DND-41 (cell line): ENCODE results near the gene C10orf105.

Source experiments
- ATAC-seq: fragments of 200-7000 bp; cut with Tn5 transposase; 3 replicates; pipeline ENCODE4 v1.9.1; 2021; ENCODE audit warnings: low read depth; ENCODE audit not compliant: insufficient read depth
- DNase-seq: peaks from one replicate; pipeline ENCODE4 v3.0.0-alpha.2; 2020
- H2AFZ ChIP-seq: 2 replicates; pipeline ENCODE4 v1.6.0; 2012; ENCODE audit warnings: low read depth, low read length
- H3K27ac ChIP-seq: 2 replicates; pipeline ENCODE4 v1.5.1; 2012; ENCODE audit warnings: low read length, inconsistent platforms
- H3K27me3 ChIP-seq: fragments of 200-600 bp; sonication (generic); 2 replicates; pipeline ENCODE4 v1.6.0; 2012; ENCODE audit warnings: low read length, mild to moderate bottlenecking, inconsistent platforms; ENCODE audit not compliant: insufficient read depth, poor library complexity
- H3K36me3 ChIP-seq: 2 replicates; pipeline ENCODE4 v1.5.1; 2012; ENCODE audit warnings: low read length, inconsistent platforms; ENCODE audit not compliant: insufficient read depth
- H3K4me1 ChIP-seq: 2 replicates; pipeline ENCODE4 v1.5.1; 2012; ENCODE audit warnings: mild to moderate bottlenecking, low read length; ENCODE audit not compliant: insufficient read depth
- H3K4me2 ChIP-seq: 2 replicates; pipeline ENCODE4 v1.6.0; 2012; ENCODE audit warnings: mild to moderate bottlenecking, moderate library complexity, low read length, inconsistent platforms; ENCODE audit not compliant: insufficient read depth
- H3K4me3 ChIP-seq, 2 experiments: fragments of 200-600 bp in 1 of 2; shearing (Covaris generic) in 1 of 2; 2 replicates each; pipeline ENCODE4 v1.5.1; 2012 to 2016; ENCODE audit warnings: inconsistent platforms in 2 of 2, low read length in 2 of 2, mild to moderate bottlenecking in 2 of 2, low read depth in 1 of 2, moderate library complexity in 1 of 2
- H3K79me2 ChIP-seq: 2 replicates; pipeline ENCODE4 v1.6.0; 2012; ENCODE audit warnings: low read length, inconsistent platforms; ENCODE audit not compliant: insufficient read depth
- H3K9ac ChIP-seq: 2 replicates; pipeline ENCODE4 v1.6.0; 2012; ENCODE audit warnings: low read depth, mild to moderate bottlenecking, inconsistent platforms, low read length, moderate library complexity
- H3K9me3 ChIP-seq: 2 replicates; pipeline ENCODE4 v1.5.1; 2012; ENCODE audit warnings: low read length, moderate library complexity, mild to moderate bottlenecking, inconsistent platforms; ENCODE audit not compliant: insufficient read depth, severe bottlenecking
- H4K20me1 ChIP-seq: 2 replicates; pipeline ENCODE4 v1.6.0; 2012; ENCODE audit warnings: low read length; ENCODE audit not compliant: insufficient read depth
- EZH2 ChIP-seq: IDR thresholded peaks from 3 replicates; pipeline ENCODE4 v1.6.1; 2012; ENCODE audit warnings: borderline replicate concordance, low read depth, mild to moderate bottlenecking, moderate library complexity, low read length, inconsistent platforms; ENCODE audit not compliant: severe bottlenecking
- TF ChIP-seq, protein P1 (sequence below): IDR thresholded peaks from 2 replicates; pipeline ENCODE4 v1.5.1; 2012; ENCODE audit warnings: borderline replicate concordance, low read length, moderate library complexity, mild to moderate bottlenecking; ENCODE audit not compliant: poor library complexity, severe bottlenecking; ENCODE audit errors: extremely low read depth

Gene C10orf105

DNA sequence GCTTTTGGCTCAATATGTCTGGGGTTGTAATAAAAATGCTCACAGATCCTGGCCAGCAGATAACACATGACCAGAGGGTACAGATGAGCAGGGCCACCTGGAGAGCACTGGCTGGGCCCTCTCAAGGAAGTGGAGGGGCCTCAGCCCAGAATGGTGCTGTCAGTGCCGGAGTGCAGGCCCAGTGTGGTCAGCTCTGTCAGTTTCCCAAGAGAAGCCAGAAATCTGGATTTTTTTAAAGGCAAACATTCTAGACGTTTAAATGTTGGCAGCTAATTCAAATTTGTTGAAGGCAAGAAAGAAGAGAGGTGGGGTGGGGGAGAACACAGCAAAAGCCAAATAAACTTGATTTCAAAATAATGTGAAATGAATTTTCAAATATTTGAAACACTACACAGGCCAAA, 2.0 kb downstream of the C10orf105 start:
- no peak overlapping the region for H3K4me2 ChIP-seq
- TF ChIP-seq EZH2, result no peak
- TF ChIP-seq, protein P1, sequence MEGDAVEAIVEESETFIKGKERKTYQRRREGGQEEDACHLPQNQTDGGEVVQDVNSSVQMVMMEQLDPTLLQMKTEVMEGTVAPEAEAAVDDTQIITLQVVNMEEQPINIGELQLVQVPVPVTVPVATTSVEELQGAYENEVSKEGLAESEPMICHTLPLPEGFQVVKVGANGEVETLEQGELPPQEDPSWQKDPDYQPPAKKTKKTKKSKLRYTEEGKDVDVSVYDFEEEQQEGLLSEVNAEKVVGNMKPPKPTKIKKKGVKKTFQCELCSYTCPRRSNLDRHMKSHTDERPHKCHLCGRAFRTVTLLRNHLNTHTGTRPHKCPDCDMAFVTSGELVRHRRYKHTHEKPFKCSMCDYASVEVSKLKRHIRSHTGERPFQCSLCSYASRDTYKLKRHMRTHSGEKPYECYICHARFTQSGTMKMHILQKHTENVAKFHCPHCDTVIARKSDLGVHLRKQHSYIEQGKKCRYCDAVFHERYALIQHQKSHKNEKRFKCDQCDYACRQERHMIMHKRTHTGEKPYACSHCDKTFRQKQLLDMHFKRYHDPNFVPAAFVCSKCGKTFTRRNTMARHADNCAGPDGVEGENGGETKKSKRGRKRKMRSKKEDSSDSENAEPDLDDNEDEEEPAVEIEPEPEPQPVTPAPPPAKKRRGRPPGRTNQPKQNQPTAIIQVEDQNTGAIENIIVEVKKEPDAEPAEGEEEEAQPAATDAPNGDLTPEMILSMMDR, result no peak
- H4K20me1 ChIP-seq, result no peaks in the 10 kb centered on the region
- no peaks in the 10 kb centered on the region for H3K27me3 ChIP-seq
- H3K4me1 ChIP-seq, result peaks cover 22% of the 10 kb centered on the region
- no peak overlapping the region for H3K9ac ChIP-seq
- no peaks in the 10 kb centered on the region for H3K36me3 ChIP-seq
- DNase-seq (no peak), ATAC-seq (no peak)
- no peaks in the 10 kb centered on the region for H3K79me2 ChIP-seq
- H3K27ac ChIP-seq, result no peak overlapping the region
- H2AFZ ChIP-seq, result no peak overlapping the region
- H3K4me3 ChIP-seq, result no peak overlapping the region
- no peaks in the 10 kb centered on the region for H3K9me3 ChIP-seq

DNA sequence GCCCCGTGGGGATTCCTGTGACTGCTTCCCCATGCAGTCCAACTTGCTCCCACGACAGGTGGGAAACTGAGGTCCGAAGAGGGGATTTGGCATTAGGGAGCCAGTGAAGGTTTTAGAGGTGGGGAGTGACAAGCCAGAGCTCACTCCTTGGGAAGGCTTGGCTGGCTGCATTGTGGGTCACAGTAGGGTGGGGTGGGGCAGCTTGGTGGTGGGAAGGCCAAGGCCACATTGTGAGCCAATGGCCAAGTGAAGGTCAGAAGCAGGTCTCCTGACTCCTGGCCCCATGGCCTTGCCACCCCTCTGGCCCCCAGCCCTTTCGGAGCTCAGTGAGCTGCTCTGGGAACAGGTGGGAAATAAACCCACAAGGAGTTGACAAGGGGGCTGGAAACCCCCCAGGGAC, 2.5 kb downstream of the C10orf105 start:
- H3K4me2 ChIP-seq, result no peak overlapping the region

DNA sequence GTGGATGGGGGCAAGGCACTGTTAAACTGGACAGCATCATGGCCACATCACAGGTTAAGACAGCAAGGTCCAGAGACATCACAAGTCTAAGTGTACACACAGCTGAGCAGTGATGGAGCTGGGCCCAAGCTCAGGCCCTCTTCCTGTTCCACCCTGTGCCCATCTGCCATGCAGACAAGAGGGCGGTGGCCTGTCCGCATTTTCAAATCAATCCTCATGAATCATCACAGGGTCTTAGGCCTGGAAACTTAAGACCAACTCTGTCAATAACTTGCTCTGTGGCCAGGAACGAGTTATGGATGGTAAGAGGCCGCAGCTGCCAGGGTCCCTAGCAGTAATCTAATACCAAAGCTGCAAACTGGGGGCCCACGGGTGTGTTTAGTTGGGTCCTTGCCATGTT, 3.2 kb downstream of the C10orf105 start:
- no peaks in the 10 kb centered on the region for H3K36me3 ChIP-seq
- no peaks in the 10 kb centered on the region for H4K20me1 ChIP-seq
- H3K4me3 ChIP-seq, result no peak overlapping the region
- no peaks in the 10 kb centered on the region for H3K79me2 ChIP-seq
- no peak for TF ChIP-seq EZH2
- TF ChIP-seq, protein P1, result no peak
- H3K27me3 ChIP-seq, result no peaks in the 10 kb centered on the region
- no peak overlapping the region for H3K9ac ChIP-seq
- ATAC-seq, result no peak
- no peak overlapping the region for H2AFZ ChIP-seq
- H3K9me3 ChIP-seq, result no peaks in the 10 kb centered on the region
- H3K4me2 ChIP-seq, result no peak overlapping the region
- H3K4me1 ChIP-seq, result peaks cover 23% of the 10 kb centered on the region
- no peak overlapping the region for H3K27ac ChIP-seq
- DNase-seq, result no peak

More for the DNA sequence above, 2.5 kb downstream of the C10orf105 start:
- Histone ChIP-seq H3K79me2 (no peaks in the 10 kb centered on the region), H2AFZ (no peak overlapping the region), H3K4me3 (no peak overlapping the region), H3K9me3 (no peaks in the 10 kb centered on the region), H4K20me1 (no peaks in the 10 kb centered on the region), H3K27ac (no peak overlapping the region), H3K9ac (no peak overlapping the region), H3K27me3 (no peaks in the 10 kb centered on the region), H3K4me1 (peaks cover 23% of the 10 kb centered on the region), H3K36me3 (no peaks in the 10 kb centered on the region)
- DNase-seq (no peak), ATAC-seq (no peak)
- TF ChIP-seq, protein P1, result no peak
- TF ChIP-seq EZH2, result no peak

DNA sequence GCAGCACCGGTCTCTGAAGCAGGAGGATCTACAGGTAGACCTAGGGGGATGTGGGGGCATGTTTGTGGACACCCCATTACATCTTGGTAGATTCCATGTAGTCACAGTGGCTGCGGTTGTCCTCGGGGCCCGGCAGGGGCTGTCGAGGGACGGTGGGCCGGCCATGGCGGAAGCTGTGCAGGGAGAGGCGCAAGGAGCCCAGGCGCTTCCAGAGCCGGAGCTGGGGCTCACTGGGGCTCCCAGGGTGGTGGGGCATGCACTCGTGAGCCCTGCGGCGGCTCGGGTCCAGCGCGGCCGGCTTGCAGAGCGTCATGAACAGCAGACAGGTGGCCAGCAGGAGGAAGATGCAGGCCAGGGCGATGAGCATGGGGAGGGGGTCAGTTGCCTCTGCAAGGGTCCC, 3.7 kb downstream of the C10orf105 start:
- Histone ChIP-seq H3K36me3 (no peaks in the 10 kb centered on the region), H3K9ac (no peak overlapping the region), H3K27ac (no peak overlapping the region), H3K9me3 (no peaks in the 10 kb centered on the region), H3K4me3 (no peak overlapping the region), H3K79me2 (no peaks in the 10 kb centered on the region), H3K4me2 (no peak overlapping the region), H4K20me1 (no peaks in the 10 kb centered on the region), H3K27me3 (no peaks in the 10 kb centered on the region), H3K4me1 (peaks cover 23% of the 10 kb centered on the region), H2AFZ (no peak overlapping the region)
- no peak for TF ChIP-seq EZH2
- TF ChIP-seq, protein P1, result no peak
- DNase-seq, result no peak
- no peak for ATAC-seq
